ENCODE data around the gene SH2B2.

DNA sequence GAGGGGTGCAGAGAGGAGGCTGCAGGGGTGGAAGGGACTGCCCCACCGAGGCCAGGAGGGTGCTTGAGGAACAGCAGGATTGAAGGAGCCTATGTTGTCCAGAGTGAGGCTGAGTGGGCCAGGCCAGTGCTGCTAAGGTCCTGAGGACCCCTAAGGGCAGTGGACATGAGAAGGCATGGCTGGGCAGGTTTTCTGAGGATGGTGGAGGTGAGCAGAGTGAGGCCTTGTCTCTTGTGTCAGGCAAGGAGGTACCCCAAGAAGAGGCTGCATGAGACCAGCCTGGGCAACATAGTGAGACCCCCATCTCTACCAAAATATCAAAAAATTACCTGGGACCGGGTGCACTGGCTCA is 5.2 kb downstream of the SH2B2 start:
- TF ChIP-seq NR2C2 (CRISPR knock-in tag; IDR thresholded peaks at IDR 0.05): no peak
- TF ChIP-seq, protein P1, sequence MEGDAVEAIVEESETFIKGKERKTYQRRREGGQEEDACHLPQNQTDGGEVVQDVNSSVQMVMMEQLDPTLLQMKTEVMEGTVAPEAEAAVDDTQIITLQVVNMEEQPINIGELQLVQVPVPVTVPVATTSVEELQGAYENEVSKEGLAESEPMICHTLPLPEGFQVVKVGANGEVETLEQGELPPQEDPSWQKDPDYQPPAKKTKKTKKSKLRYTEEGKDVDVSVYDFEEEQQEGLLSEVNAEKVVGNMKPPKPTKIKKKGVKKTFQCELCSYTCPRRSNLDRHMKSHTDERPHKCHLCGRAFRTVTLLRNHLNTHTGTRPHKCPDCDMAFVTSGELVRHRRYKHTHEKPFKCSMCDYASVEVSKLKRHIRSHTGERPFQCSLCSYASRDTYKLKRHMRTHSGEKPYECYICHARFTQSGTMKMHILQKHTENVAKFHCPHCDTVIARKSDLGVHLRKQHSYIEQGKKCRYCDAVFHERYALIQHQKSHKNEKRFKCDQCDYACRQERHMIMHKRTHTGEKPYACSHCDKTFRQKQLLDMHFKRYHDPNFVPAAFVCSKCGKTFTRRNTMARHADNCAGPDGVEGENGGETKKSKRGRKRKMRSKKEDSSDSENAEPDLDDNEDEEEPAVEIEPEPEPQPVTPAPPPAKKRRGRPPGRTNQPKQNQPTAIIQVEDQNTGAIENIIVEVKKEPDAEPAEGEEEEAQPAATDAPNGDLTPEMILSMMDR (IDR thresholded peaks at IDR 0.05): no peak
